NCI-H128 (cell line): ENCODE results near the gene HOXA7.

Source experiments
- DNase-seq: peaks from one replicate; lab custom pipeline; 2025; ENCODE audit not compliant: unreplicated experiment; lab: John Stamatoyannopoulos, UW

The HOXA7 gene

DNA sequence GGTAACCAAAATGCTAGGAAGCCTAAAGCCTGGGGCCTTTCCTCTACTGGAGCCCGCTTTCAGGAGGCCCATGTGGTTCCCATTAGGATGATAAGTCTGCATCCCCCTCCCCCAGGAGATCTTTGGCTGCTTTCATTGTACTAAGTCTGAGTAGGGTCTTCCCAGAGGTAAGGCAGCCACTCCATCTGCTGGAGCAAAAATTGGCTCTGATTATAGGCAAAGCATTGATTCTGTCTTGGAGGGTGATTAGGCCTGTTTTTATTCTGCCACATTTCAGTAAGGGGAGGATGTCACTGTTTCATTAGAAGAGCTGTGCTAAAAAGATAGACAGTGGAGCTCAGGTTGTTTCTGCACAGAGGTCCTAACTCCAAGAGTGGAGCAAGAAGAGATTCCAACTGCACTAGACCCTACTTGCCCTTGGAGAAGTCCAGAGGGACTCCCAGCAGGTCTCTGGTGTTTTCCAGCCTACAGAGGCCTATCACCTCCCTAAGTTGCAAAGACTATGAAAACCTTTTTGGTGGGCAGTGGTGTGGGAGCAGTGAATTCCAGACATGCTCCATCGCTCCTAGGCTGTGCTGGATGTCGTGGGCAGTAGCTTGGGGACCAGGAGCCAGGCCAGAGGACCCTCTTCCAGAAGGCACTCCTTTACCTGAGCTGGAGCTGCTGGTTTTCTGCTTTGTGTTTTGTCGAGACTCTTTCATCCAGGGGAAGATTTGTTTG, 46.8 kb downstream of the HOXA7 start:
- no peak for DNase-seq

DNA sequence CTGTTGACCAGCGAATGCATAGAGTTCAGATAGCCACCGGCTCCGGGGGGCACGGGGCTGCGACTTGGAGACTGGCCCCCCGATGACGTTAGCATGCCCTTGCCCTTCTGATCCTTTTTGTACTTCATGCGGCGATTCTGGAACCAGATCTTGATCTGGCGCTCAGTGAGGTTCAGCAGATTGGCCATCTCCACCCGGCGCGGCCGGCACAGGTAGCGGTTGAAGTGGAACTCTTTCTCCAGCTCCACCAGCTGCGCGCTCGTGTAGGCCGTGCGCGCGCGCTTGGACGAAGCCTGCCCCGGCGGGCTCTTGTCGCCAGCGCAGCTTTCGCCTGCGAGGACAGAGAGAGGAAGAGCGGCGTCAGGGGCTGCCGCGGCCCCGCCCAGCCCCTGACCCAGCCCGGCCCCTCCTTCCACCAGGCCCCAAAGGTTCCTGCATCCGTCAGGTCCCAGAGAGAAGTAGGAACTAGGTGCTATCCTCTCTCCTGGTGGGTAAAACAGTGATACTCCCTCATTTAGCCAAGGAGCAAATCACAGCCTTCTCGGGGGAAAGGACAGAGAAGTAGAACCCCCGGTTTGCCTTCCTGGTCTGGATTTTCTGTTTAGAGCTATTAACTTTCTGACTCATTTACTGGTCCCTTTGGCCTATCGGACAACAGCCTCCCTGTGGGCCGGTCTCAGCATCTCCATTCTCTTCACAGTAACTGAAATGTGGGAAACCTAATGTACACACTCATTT, 47.9 kb downstream of the HOXA7 start:
- no peak for DNase-seq

DNA sequence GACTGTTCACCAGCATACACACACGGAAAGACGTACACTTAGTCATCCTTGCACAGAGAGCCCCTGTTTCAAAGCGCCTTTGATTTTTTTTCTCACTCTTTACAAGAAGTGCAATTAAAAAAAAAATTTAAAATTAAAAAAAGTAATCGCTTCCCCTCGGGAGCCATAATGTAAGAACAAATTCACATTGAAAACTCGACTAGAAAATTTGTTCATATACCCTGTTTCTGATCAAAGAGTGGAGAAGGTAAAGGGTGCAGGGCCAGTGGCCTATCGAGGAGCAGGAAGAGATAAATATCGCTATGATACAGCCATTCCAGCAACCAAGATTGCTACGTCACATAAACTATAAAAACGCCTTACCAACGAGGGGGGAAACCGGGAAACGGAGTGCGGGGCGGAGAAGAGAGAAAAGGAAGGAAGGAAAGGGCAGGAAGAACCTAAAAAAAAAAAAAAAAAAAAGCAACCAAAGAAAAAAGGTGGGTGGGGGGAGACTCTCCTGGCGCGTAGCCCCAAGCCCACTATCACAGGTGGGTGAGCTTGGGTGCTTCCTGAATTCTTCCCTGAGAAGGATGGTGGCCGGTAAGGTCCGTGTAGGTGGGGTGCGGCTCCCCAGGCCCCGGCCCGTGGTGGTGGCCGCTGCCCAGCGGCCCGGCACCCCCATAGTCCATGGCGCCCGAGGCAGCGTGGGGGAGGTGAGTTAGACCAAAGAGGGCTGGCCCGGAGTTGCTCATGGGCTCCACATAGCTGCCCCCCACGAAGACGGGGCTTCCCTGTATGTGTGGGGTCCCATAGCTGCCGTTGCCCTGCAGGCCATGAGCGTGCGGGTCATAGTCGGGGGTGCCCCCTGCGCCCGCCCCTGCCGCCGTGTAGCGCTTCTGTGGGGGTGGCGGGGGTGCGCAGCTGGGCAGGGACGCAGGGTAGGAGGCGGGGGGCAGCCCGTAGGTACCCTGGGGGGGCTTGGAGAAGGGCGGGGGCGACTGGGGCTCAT, 48.8 kb downstream of the HOXA7 start:
- no peak for DNase-seq

DNA sequence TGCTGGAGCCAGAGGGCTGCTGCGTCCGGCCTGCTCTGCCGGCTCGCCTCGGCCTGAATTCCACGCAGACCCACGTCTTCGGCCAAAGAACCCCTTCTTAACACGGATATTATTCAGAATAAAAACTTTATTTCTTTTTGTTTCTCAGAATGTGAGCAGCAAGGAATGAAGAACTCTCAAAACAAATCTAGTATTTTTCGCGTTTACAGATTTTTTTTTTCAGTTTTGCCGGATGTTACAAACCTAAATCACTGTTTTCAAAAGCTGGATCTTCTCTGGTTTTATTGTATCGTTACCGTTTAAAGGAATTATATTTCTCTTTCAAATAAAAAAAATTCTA, 49.6 kb downstream of the HOXA7 start:
- DNase-seq: no peak

DNA sequence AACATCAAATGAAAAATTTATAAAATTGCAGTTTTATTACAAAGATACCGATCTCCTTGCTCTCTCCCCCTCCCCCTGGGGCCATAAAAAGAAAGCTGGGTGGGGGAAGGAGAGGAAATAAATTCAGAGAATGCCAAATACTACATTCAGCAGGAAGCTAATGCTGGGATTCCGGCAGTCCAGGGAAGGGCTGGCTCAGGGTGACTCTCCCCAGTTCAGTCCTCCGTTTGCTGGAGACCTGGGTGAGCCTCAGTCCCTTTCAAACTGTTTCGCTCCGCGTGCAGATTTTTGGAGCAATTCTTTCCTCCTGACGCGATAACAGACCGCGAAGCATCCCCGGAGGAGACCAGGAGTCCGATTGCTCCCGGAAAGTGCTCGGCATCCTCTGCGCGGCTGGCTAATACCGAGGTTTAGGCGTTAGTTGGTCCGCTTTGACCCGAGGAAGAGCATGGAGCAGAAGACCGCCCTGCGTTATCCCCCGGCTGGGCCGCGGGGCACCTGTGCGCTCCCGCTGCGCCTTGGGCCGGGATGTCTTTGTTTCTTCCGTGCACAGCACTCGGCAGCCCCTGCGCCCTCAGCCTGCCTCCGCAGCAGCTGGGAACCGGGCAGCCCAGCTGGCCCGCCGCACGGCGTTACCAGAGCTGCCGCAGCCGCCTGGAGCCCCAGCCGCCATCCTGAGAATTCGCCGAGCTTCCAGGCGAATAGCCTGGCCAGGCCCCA, 50.1 kb downstream of the HOXA7 start:
- no peak for DNase-seq

DNA sequence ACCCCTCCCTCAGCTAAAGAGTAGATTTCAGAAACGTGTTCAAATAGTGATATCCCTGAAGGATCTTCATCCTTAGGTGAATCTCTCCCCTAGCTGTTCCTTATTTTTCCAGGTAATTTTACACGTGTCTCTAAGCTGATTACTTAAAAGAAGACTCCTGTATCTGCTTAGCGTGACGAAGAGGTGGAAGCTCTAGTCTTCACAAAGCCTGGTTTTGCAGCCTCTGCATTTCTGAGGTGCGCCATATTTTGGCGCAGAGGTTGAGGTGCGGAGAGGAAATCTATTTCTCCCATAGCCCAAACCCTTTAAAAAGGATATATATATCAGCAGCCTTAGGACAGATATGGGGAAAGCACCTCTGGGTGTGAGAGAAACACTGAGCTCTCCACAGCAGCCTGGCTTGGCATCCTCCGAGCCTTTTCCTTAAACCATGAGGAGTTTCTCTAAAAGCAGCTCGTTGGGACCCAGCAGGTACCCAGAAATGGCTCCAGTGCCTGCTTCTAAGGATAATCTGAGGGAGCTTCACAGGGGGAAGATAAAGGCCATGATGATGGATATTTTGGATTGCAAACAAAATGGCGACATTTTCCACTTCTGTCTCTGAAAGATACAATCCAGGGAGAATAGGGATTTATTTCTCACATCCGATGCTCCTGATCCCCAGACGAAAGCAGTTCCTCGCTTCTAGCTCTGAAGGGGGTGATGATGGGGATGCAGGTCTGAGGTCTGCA, 51.0 kb downstream of the HOXA7 start:
- DNase-seq: no peak

DNA sequence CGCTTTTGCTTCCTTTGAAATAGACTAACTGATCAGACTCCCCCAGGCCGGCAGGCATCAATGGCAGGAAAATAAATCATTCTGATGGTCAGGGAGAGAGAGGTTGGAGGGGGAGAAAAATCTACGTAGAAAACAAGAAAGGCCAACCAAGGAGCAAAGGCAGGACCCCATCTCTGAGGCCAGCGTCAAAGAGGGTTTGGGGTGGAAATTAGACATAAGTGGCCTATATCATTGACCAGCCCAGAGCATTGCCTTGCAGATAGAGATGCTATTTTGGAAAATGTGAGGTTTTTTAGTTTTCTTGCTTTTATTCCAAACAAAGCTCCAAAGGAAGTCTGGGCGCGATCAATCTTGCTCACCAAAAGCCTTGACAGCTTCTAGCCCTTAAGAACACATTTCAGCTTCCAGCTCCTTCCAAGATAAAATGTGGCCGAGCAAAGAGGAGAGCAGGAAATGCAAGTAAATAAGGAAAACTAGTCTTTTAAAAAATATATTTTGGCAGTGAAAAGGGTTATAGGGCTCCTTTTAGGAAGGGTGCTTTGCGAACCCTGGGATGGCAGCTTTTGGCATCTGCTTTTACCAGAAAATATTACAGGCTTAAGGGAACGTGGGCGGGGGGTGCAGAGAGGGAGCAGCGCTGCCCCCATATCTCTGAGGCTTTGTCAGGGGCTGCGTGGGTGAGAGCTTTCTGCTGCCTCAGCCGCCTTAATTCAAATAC, 52.0 kb downstream of the HOXA7 start:
- no peak for DNase-seq
